ENCODE data around the gene CNOT8.
"Not testable (repeated sequence)": the region's sequence is repeated elsewhere in the genome, so short reads cannot be mapped to it uniquely, and the experiment has no call there.

CNOT8 gene

DNA sequence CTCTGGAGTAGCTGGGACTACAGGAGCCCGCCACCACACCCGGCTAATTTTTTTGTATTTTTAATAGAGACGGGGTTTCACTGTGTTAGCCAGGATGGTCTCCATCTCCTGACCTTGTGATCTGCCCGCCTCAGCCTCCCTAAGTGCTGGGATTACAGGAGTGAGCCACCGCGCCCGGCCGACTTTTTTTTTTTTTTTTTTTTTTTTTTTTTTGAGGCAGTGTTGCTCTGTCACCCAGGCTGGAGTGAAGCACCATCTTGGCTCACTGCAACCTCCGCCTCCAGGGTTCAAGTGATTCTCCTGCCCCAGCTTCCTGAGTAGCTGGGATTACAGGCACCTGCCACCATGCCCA, 22.8 kb upstream of the CNOT8 start:
- DNase-seq (ENCODE audit: low read depth): not testable (repeated sequence)

DNA sequence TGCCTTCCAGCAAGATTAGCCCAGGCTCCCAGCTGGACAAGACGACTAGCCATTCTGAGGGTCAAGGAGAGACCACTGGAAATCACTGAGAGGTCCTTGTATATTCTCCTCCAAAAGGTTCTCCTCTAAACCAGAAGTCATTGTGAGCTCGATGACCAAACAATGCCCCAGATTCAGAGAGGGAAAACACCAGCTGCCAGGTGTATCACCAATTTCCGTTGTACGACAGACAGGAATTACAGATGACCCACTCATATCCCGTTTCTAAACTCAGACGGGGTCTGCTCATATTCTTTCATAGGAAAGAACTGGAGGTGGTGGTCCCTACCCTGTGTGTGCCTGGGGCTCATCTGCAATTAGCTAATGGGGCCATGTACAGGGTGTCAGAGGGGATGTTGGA, 22.2 kb upstream of the CNOT8 start:
- DNase-seq (ENCODE audit: low read depth): no peak

DNA sequence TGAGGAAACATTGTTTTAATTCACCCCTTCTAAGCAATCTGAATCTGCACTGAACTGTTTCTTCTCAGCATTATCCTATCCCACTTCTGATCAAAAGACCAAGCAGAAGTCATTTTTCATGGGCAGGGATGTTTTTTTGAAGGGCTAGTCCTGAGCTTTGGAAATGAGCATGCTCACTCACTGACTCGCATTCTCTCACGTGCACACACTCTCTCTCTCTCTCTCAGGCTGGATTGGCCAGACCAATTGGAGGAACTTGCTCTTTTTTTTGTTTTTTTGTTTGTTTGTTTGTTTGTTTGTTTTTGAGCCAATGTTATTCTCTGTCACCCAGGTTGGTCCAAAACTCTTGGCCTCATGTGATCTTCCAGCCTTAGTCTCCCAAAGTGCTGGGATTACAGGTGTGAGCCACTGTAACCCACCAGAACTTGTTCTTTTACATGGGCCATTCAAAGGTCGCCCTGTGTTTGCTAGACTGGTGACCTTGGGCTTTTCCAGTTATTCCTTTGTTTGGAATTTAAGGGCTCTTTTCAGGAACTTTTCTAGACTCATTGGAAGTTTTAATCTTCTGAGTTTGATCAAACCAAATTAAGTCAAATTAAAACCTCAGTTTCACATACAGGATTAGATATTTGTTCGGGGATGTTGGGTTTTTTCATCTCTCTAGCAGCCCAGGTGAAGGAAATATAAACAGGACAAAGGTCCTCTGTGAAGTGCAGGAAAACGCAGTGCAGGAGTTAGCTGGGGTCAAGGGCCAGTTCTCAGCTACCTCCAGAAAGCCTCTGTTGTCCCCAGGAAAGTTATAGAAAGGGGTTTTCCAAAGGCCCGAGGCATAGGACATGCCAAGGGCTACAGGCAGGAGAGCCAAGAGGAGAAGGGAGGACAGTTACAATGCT, 21.2 kb upstream of the CNOT8 start:
- DNase-seq (ENCODE audit: low read depth): no peak

DNA sequence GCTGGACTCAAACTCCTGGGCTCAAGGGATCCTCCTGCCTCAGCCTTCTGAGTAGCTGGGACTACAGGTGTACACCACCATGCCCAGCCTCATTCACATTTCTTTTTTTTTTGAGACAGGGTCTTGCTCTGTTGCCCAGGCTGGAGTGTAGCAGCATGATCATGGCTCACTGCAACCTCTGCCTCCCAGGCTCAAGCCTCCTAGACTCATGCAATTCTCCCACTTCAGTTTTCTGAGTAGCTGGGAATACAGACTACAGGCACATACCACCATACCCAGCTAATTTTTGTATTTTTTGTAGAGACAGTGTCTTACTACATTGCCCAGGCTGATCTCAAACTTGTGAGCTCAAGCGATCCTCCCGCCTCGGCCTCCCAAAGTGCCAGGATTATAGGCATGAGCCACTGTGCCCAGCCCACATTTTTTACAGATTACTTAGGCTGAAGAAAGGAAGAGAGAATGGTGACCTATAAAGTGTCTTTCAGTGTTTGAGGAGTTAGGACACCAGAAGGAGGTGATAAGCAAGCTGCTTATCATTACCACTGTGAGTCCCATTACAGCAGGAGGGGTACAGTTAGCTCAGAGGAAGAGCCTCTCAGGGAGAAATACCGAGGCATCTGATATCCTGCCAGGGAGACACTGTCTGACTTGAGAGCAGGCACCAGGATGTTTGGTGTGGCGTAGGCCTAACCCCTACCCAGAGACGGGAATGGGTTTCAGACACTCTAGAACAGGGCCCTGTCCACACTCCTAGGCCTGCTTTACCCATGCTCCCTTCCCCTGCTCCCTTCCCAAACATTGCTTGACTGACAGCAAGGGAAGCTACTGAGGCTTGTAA, 17.8 kb upstream of the CNOT8 start:
- DNase-seq (ENCODE audit: low read depth): no peak

DNA sequence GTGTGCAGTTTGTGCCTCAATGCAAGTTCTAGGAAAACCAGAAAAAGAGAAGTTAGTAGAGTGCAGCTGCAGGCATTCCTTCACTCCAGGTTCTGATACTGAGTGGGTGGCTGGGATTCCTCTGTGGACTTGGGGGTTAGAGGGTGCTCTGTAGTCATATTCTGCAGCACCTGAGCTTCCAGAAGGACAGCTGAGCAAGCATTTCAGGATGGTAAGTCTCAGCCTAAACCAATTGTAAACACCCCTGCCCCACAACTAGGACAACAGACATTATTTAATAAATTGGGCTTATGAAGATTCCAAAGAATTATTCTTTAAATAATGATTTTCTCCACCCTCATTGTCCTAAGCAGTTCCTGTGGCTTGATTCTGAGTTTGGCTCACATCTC, 17.2 kb upstream of the CNOT8 start:
- DNase-seq (ENCODE audit: low read depth): no peak

DNA sequence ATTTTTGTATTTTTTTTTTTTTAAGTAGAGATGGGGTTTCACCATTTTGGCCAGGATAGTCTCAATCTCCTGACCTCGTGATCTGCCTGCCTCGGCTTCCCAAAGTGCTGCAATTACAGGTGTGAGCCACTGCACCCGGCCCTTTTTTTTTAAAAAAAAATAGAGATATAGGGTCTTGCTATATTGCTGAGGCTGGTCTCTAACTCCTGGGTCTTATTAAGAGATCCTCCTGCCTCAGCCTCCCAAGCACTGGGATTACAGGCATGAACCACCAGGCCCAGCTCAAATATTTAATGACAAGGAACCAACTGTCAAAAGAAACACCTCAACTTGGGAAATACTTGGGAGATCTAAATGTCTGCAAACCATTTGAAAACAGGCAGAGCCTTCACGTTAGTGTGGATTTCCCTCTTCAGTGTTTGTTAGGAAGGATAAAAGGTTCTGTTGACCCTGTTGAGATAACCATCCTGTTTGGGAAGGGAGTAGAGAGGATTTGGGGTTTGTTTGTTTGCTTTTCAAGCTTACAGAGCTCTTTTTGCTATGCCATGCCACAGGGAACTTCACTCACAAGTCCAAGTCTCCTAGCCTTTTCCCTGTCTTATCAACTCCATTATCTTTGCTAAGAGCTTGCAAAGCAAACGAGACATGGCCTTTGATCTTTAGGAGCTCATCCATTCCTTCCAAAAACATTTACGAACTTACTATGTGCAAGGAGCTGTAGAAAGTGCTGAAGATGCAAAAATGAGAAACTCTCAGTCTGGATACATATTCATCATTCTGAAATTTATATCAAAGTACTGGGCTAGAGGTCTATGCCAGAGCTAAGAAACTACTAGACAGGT, 15.5 kb upstream of the CNOT8 start:
- DNase-seq (ENCODE audit: low read depth): no peak

DNA sequence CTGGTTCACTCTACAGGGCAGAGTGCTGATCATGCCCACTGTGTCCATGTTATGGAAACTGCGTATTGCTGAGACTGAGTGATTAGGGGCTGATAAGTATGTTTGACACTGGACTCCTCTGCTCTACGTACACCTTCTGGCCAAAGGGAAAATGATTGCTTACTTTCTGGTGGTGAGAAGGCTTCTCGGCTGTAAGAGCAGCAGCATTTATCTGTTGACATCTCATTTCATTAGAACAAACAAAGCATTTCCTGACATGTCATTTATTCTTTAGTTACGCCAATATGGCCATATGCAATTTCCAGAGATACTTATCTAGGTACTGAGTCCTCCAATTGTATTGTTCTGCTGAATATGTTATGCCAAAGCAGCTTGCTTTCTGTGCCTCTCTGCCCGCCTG, 13.6 kb upstream of the CNOT8 start:
- DNase-seq (ENCODE audit: low read depth): no peak

DNA sequence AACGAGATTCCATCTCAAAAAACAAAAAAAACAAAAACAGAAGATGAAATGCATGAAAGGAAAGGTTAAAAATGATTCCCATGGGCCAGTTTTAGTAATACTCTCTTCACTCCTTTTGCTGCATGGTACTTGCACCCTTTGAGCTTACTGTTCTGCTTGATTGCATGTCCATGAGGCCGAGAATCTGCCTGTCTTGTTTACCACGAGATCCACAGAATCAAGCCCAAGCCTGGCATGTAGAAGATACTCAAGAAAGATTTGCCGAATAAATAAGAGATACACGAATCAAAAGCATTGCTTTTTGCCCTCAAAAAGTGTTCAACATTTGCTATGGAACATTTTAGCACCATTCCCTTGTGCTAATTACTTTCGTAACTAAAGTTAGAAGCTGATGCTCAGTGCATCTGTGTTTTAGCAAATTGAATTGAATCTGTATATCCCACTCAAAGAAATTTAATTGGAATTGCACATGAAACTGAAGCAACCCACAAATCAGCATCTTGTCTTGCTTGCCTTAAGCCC, 9.1 kb upstream of the CNOT8 start:
- DNase-seq (ENCODE audit: low read depth): no peak

DNA sequence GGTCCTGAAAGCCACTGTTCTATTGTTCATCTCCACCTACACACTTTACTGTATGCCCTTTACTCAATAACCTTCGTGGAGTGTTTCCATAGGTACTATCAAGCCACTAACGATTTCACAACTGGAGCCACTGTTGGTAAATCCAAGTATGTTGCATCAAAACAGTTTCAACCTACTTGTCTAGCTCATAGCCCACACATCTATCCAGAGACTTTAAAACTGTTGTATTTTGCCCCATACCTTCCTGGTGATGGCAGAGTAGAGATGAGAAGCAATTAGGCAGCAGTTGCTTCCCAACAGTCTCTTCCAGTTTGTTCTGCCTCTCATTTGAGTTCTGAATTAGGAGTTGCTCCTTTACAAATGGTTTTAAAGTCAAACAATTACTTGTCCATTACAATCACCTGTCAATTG, 8.6 kb upstream of the CNOT8 start:
- no peak for DNase-seq (ENCODE audit: low read depth)

DNA sequence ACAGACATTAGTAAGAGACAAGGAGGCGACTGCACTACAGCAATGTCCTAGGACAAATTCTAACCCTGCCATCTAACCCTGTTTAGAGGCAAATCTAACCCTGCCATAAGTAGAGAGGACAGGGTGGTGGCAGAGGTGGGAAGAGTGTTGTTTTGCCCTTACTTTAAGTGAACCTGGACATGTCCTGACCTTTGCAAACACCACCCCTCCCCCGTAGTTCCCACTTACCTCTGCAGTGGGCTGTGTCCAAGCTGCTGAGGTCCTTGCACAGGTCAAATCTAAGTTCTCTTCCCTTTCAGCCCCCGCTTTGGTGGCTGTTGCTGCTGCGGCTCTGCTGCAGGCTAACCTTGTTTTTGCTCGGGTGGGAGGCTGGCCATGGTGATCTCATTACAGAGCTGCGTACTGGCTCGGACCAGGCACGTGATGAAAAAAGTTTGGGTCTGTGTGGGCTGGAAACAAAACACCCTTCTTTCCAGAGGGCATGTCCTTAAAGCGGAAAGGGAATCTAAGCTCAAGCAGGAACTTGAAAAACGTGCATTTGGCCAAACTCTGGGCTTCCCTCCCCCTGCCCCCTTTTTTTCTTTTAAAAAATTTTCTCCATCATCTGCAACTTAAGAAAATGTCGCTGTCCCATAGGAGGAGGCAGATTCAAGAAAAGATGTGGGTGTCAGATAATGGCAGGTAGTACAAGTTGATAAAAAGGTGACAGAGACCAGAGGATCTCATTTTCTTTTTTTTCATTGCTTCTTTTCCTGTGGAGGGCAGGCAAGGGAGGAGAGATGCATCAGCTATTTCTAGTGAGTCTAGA, 8.0 kb upstream of the CNOT8 start, which contains the start of gene FAXDC2:
Gene FAXDC2 (minus strand): TSS at position 349 of the 808 bp plus-strand sequence. CDS start 12,425 bp downstream, outside the sequence.
- no peak for DNase-seq (ENCODE audit: low read depth)

DNA sequence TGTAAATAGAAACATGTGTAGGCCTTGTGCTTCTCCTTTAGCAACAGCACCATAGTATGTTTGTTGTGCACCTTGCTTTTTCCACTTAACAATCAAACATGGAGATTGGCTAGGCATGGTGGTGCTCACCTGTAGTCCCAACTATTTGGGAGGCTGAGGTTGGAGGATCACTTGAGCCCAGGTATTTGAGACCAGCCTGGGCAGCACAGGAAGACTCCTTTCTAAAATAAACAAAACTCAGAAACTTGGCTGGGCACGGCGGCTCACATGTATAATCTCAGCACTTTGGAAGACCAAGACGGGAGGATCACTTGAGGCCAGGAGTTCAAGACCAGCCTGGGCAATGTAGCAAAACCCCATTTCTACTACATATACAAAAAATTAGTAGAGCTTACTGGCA, 7.1 kb upstream of the CNOT8 start:
- DNase-seq (ENCODE audit: low read depth): no peak

DNA sequence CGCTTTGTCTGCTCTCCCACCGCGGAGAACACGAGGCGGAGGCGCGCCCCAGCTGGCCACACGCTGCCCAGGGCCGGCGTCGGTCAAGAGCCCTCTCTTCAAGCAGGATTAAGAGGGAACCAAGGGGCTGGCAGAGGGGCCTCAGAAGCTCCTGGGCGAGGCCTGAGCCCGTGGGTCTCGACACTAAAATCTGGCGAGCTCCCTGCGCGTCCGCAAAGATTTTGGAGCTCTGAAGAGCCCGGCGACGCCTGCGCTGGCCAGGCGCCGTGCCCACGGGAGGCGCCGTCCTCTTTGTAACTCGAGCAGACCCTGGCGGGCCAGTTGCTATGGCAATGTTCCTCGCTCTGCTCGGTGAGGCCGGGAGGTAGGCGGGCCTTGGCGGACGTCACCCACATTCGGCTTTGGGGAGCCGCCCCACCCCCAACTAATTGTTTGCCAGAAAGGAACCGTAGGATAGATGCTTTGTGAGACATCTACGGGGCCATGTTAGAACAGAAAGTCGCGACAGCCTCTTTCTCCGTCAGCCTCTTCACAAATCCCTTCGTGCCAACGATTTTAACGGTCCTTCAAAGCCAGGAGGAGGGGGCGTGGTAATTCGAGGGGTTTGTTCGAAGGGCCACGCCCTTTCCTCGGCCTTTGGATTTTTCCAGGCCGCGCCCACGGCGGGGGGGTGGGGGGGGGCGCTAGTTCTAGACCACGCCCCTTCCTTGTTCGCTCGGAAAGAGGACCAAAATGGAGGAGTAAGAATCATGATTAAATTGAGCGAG, 714 bp upstream of the CNOT8 start:
- DNase-seq (ENCODE audit: low read depth): peak; percentile 76

DNA sequence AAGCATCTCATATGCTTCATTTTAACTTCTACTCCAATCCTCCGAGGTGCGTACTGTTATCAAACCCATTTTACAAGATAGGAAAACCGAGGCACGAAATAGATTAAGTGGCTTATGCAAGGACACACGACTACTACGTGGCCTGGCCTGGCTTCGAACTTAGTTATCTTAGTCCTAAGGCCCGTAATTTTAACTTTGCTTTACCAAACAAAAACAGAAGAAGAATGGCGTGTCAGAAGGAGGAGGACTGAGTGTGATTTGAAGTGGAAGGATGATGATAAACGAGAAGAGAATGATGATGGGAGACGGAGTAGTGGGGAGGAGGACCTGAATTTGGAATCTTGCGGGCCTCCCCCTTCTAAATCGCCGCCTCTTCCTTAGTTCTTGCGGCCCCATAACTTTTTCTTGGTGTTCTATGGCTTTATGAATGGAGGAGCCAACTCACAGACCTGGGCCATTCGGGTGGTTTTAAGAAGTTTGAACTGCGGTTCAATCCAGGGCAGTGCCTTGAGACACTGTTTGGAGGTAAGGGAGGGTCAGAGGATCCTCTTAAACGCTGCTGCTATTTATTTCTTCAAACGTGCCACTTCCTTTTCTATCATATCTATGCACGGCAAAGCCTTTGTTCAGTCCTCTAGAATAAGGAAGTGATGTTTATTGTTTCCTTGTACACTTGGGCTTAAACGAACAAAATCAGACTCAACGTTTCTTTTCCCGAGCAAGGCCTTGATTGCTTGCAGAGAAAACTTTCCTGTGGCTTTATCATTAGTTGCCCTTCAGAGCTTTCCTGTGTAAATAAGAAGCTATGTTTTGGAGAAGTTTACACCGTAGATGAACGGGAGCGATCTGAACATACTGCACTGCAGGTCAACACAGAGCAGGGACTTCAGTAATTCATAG, 795 bp downstream of the CNOT8 start:
- DNase-seq (ENCODE audit: low read depth): no peak

DNA sequence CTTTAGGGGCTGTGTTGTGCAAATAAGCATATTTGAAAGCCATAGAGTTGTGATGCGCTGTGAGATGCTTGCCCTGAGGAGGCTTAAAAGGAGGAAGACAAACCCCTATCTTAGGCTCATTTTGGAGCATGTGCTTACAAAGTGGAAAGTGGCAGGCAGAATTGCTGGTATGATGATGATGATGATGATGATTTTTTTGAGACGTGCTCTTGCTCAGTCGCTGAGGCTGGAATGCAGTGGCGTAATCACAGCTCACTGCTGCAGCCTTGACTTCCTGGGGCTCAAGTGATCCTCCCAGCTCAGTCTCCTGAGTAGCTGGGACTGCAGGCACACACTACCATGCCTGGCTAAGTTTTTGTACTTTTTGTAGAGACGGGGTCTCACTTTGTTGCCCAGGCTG, 1.7 kb downstream of the CNOT8 start:
- DNase-seq (ENCODE audit: low read depth): no peak

DNA sequence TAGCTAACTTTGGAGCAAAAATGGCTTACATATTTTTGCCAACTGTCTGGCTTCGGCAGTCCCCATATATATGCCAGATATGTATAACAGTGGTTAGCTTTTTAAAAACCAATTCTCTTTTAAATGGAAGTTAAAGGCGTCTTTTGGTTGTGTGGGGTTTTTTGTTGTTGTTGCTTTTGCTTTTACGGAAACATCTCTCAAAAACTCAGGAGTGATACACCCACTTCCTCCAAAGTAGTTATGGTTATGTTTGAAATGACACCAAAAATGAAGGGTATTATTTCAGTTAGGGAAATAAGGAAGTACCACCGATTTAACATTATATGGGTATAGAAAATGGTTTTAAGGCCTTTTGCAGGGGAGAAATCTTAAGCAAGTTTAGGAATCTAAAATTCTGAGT, 2.3 kb downstream of the CNOT8 start:
- no peak for DNase-seq (ENCODE audit: low read depth)

DNA sequence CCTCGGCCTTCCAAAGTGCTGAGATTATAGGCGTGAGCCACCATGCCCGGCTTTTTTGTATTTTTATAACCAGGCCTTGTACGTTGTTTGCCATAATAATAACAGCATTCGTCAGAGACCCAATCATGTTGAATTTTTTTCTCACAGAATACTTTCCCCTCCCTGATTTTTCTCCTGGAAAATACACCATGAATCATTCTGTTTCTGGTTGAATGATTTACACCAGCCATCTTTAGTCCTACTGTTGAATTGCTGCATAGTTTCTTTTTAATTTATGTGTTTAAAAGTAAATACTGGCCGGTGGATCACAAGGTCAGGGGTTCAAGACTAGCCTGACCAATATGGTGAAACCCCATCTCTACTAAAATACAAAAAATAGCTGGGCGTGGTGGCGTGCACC, 3.5 kb downstream of the CNOT8 start:
- no peak for DNase-seq (ENCODE audit: low read depth)

DNA sequence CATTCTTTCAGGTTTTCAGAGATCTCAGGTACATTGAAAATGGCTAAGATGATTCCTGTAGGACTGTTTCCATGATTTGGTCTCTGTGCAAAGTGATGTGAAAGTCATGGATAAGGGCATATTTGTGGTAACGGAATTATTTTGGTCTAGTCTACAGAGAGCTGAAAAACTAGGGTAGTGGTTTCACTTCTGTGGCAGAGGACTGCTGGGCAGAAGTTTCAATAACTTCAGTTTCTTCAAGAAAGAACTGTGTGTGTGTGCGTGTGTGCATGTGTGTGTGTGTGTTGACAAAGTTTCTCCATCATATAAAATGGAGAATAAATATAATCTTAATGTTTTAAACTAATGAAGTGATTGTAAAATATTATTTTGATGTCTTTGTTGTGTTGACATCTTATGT, 4.3 kb downstream of the CNOT8 start:
- no peak for DNase-seq (ENCODE audit: low read depth)

DNA sequence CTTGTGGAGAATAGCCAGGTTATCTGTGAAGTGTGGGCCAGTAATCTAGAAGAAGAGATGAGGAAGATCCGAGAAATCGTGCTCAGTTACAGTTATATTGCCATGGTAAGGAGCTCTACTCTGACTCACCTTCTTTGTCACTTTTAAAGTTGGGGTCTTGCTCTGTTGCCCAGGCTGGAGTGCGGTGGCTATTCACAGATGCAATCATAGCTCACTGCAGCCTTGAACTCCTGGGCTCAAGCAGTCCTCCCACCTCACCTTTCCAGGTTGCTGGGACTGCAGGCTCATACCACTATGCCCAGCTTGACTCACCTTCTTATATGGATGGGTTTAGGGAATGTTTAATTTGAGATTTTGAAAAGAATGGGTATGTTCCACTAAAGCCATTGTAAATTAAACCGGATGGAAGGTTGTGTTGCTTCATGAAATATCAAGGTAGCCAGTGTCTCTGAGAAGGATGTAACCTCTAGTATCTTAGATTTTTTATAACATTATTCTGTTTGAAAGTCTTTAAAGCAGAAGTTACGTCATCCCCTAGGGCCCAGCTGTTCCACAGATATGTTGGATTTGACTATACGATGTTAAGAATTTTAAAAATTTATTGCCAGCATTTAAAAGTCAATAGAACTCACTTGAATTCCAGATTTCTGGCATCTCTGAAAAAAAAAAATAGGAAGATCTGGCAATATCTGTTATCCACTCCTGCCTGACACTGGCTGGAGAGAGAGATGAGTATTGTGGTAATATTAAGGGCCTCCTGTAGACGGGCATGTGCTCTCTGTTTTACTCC, 5.1 kb downstream of the CNOT8 start:
- DNase-seq (ENCODE audit: low read depth): no peak

Data from activated T-helper 9 cell treated with anti-CD3 and anti-CD28 coated beads, Interleukin-2, amount 50 U/mL, for 16 hours (primary cell).